ENCODE measurements around the gene NBL1. TPM values are rescaled to one million over a fixed set of nuclear protein-coding genes. Genes with fewer than 3 reads are reported as not detected.

NBL1 gene
- total RNA-seq, 1 experiment from 2014 or later: 100 TPM

GRCh38 chr1:19679691-19680090 lies 35.6 kb downstream of the NBL1 start:
- TF ChIP-seq CTCF (IDR thresholded peaks at IDR 0.05; ENCODE audit: unreplicated experiment): no peak
- no peak overlapping the region for H3K4me3 Mint-ChIP-seq (ENCODE audit: low read depth, unreplicated experiment)
- peaks cover 32% of the 10 kb centered on the region for H3K27me3 Mint-ChIP-seq (ENCODE audit: unreplicated experiment)
- H3K9me3 Mint-ChIP-seq (ENCODE audit: low read depth, unreplicated experiment): no peaks in the 10 kb centered on the region
- no TSS peak for BruUV-seq (replicated peaks)
- H3K36me3 Mint-ChIP-seq (ENCODE audit: insufficient read depth, unreplicated experiment): peaks cover 5% of the 10 kb centered on the region
- intact Hi-C loops (cut with micrococcal nuclease; ENCODE audit: unreplicated experiment): no loop called here
- DNase-seq: no peak
- CTCF ChIA-PET: no interaction called here
- H3K27ac Mint-ChIP-seq (ENCODE audit: unreplicated experiment): no peak overlapping the region
- no peaks in the 10 kb centered on the region for H3K4me1 Mint-ChIP-seq (ENCODE audit: low read depth, unreplicated experiment)

GRCh38 chr1:19680644-19681043 lies 36.5 kb downstream of the NBL1 start:
- no peak overlapping the region for H3K4me3 Mint-ChIP-seq (ENCODE audit: low read depth, unreplicated experiment)
- H3K27me3 Mint-ChIP-seq (ENCODE audit: unreplicated experiment): peaks cover 23% of the 10 kb centered on the region
- TF ChIP-seq CTCF (IDR thresholded peaks at IDR 0.05; ENCODE audit: unreplicated experiment): no peak
- intact Hi-C loops (cut with micrococcal nuclease; ENCODE audit: unreplicated experiment): no loop called here
- H3K36me3 Mint-ChIP-seq (ENCODE audit: insufficient read depth, unreplicated experiment): peaks cover 5% of the 10 kb centered on the region
- H3K9me3 Mint-ChIP-seq (ENCODE audit: low read depth, unreplicated experiment): no peaks in the 10 kb centered on the region
- CTCF ChIA-PET: no interaction called here
- no peak overlapping the region for H3K27ac Mint-ChIP-seq (ENCODE audit: unreplicated experiment)
- BruUV-seq (replicated peaks): no TSS peak
- H3K4me1 Mint-ChIP-seq (ENCODE audit: low read depth, unreplicated experiment): no peaks in the 10 kb centered on the region
- no peak for DNase-seq

GRCh38 chr1:19682257-19682656 lies 38.1 kb downstream of the NBL1 start:
- no peak for TF ChIP-seq CTCF (IDR thresholded peaks at IDR 0.05; ENCODE audit: unreplicated experiment)
- H3K36me3 Mint-ChIP-seq (ENCODE audit: insufficient read depth, unreplicated experiment): no peaks in the 10 kb centered on the region
- CTCF ChIA-PET: interaction anchor here (0.6 kb wide), 1 partner anchor 8 kb away, joined by 7 read pairs; no protein-coding TSS in a partner anchor
- H3K4me1 Mint-ChIP-seq (ENCODE audit: low read depth, unreplicated experiment): no peaks in the 10 kb centered on the region
- no peak overlapping the region for H3K4me3 Mint-ChIP-seq (ENCODE audit: low read depth, unreplicated experiment)
- no peaks in the 10 kb centered on the region for H3K9me3 Mint-ChIP-seq (ENCODE audit: low read depth, unreplicated experiment)
- no peak overlapping the region for H3K27ac Mint-ChIP-seq (ENCODE audit: unreplicated experiment)
- intact Hi-C loops (cut with micrococcal nuclease; ENCODE audit: unreplicated experiment): no loop called here
- no peak for DNase-seq
- peaks cover 7% of the 10 kb centered on the region for H3K27me3 Mint-ChIP-seq (ENCODE audit: unreplicated experiment)
- no TSS peak for BruUV-seq (replicated peaks)

- H3K4me3 Mint-ChIP-seq (ENCODE audit: low read depth, unreplicated experiment): no peak overlapping the region
These were observed 38.8 kb downstream of the NBL1 start for GRCh38 chr1:19682901-19683300.

More at GRCh38 chr1:19682901-19683300, 38.8 kb downstream of the NBL1 start:
- Mint-ChIP-seq H3K4me1 (ENCODE audit: low read depth, unreplicated experiment) (no peaks in the 10 kb centered on the region), H3K27me3 (ENCODE audit: unreplicated experiment) (peaks cover under 1% of the 10 kb centered on the region), H3K36me3 (ENCODE audit: insufficient read depth, unreplicated experiment) (no peaks in the 10 kb centered on the region), H3K27ac (ENCODE audit: unreplicated experiment) (no peak overlapping the region), H3K9me3 (ENCODE audit: low read depth, unreplicated experiment) (no peaks in the 10 kb centered on the region)
- CTCF ChIA-PET: interaction anchor here (0.6 kb wide), 1 partner anchor 113 kb away, joined by 3 read pairs; no protein-coding TSS in a partner anchor
- no peak for DNase-seq
- BruUV-seq (replicated peaks): no TSS peak
- intact Hi-C loops (cut with micrococcal nuclease; ENCODE audit: unreplicated experiment): no loop called here
- no peak for TF ChIP-seq CTCF (IDR thresholded peaks at IDR 0.05; ENCODE audit: unreplicated experiment)
